HG03571 (cell line): ENCODE data around the gene PARD3B.

Source experiments
- ATAC-seq: cut with Tn5 transposase; IDR thresholded peaks from one replicate; pipeline ENCODE4 v1.9.1; 2021; ENCODE audit not compliant: unreplicated experiment

The PARD3B gene

DNA sequence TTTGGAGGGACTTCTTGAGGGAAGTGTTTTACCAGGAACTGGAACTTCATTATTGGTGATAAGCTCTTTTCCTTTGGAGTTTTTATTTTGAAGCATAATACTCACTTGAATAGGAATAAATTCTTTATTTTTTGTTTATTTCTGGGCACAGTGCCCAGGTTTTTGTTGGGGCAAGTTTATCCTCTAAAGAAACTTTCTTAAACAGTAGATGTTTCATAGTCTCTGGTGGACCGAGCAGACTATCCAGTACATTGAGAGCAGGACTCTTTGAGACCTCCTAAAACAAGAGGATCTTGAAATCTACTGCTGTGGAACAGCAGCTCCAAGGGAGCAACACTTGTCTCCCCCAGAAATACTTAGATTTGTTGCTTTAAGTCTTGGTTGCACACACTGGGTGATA is 109.4 kb downstream of the PARD3B start:
- no peak for ATAC-seq

DNA sequence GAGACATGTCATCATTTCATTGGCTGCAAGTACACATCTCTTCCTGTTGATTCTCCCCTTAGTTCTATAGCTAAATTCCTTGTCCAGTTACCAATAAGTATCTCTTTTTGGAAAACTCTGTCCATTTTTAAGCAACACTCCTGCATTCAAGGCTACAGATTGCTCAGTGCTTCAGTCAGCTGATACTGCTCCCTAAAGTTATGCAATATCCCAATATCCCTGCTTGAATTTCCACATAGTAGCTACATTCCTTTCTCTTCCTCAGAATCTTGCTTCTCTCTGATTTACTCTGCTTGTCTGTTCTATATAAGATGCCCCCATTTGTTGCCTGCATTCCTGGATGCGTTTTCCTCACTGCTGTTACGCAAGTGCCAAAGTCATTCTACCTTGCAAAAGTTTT is 109.8 kb downstream of the PARD3B start:
- no peak for ATAC-seq

DNA sequence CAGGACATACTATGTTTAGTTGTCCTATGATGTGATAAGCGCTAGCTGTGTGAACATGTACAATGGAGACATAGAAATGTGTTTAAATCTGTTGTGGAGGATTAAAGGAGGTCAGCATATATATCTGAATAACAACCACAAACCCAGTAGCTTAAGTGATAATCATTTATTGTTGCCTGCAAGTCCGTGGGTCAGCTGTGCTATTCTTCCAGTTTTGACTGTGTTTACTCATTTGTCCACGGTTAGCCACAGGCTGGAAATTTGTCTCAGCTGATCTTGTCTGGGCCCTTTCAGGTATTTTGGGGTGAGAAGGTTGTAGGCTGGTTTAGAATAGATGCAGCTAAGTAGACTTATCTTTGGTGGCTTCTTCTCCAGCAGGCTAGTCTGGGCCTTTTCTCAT is 110.4 kb downstream of the PARD3B start:
- no peak for ATAC-seq

DNA sequence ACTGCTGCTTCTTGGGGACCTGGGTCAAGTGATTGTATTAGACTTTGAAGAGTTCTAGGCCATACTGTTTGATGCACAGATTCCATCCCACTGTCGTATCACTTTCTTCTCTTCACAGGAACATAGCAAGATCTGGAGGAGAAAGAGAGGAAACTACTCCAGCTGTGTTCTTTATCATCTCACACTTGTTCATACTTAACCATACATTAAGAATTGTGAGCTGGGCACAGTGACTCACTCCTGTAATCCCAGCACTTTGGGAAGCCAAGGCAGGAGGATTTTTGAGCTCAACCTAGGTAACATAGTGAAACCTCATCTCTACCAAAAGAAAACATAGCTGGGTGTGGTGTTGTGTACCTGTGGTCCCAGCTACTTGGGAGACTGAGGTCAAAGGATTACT is 111.7 kb downstream of the PARD3B start:
- no peak for ATAC-seq

DNA sequence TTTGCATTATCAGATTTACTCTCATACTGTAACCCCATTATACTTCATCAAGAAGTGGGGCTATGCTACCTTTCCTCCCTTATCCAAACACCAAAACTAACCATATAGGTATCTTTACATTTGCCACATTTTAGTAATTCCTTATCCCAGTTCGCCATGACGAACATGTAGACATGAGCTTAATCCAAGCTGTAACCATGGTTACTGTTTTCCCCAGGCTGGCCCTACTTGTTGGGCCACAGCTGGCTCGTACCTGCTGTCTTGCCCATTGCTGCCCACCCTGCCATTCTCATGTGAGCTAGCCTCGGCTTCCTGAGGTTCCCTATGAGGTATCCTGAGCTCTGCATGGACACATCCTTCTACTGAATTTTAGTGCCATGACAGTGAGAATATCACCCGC is 117.7 kb downstream of the PARD3B start:
- no peak for ATAC-seq

DNA sequence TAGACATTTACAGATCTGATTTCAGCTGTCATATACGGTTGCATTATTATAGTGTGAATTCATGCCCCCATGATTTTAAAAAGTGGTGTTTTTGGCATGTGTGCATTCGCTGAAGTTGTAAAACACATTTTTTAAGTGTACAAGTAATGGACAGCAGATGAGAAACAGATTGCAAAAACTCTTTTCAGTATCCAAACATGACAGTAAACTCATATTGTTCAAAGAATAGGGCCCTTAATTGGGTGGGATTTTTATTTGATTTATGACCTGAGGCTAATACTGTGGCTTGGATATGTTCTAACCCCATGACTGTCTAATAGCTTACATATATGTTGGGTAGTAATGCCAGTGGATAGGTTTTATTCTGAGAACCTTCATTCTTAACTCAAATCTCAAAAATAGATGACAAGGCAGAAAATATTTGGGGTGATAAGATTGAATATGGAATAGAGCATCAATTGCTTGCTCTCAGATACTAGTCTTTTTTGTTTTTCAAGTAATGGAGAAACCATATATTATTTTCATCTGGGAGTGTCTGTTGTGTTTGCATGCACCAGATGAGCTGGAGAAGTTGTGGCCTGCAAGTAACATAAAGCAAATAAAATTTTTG is 118.6 kb downstream of the PARD3B start:
- ATAC-seq = no peak

DNA sequence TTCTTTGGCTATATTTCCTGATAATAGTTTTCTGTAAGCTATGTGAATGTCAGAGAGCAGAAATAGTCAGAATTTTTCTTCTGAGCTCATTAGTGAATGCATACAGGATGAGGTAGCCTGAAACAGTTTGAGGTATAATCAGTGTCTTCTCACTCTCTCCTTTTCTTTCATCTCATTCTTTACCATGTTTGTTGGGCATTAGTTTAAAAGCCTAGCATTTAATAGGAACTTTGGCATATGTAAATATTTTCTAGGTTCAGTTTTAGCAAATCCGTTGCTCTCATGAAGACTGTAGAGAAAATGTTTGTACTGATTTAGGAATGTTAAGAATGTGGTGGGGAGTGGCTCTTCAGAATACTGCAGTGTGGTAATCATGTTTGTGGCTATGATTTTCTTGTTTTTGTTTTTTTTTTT is 119.4 kb downstream of the PARD3B start:
- no peak for ATAC-seq

DNA sequence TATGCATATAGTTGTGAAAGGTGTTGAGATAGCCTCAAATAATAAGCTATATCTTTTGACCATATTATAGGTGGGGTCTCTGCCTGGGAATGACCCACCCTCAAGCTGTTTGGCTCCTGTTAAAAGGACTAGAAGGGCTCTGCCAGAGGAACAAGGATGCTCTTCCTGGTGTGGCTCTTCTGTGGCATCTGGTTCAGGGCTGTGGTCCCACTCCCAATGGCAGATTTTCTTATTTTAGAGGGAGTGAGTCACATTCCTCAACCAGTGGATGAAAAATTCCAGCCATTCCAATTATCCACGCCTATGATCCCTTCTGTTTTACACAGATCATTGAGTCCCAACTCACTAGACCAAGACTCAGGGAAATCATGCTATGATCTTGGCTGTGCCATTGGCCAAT is 119.9 kb downstream of the PARD3B start:
- ATAC-seq = no peak

DNA sequence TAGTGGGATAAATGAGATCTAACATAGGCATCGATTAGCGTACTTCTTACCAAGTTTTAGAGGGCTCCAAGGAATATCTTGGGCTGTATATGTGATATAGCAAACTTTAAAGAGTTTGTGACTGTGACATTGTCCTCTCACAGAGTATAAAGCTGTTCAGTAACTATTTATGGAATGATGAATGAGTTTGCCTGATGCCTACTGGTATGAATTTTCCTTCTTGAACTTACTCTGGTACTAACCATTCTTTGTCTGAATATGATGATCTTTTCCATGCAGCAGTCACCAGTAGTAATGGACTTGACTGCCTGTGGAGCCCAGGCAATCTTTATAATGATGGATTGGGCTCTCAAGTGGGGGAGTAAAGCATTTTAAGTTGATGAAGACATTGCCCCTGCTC is 120.5 kb downstream of the PARD3B start:
- no peak for ATAC-seq

DNA sequence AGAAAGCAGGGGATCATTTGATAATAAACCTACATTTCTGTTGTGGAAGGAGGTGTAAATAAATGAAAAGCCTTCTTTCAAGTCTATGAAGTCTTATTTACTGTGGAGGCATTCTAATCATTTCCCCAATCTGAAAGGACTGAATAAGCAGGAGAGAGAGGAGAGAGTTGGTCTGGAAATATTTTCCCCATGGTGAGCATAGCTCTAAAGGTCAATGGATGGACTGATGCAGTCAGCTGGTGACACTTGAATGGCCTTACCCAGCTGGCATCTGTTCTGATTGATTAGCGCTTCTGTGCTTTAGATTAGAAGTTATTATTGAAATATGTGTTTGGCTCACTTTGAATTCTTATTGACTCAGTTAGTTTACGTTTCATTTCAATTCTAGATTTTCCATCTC is 122.7 kb downstream of the PARD3B start:
- ATAC-seq = no peak

DNA sequence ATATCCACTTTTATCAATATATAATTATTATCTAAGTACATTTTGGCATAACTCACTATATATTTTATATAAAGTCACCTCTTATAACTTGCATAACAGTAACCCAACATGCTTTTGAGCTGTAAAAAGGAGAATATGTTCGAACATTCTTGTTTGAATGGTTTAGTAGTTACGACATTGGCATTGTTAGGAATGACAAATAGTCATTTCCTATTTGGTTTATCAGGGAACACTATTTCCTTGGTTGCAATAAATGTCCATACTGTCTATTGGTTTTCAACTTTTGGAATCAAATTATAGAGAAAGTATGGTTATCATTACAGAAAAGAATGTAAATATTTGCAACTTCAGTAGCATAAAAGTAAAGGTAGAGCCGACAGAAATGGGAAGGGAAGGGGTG is 124.1 kb downstream of the PARD3B start:
- ATAC-seq = no peak

DNA sequence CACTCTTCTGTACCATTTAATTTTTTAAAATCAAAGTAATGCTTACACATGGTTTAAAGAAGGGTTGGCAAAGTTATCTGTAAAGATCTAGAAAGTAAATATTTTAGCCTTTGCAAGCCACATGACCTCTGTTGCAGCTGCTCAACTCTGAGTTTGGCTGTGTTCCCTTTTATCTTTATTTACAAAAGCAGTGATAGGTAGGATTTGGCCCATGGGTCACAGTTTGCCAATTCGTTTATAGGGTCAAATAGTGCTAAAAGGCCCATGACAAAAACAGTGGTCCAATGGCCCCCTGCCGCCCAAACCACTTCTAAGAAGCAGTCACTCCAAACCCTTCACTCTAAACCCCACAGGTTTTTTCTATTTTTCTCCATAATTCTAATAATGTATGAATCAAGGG is 124.8 kb downstream of the PARD3B start:
- no peak for ATAC-seq

DNA sequence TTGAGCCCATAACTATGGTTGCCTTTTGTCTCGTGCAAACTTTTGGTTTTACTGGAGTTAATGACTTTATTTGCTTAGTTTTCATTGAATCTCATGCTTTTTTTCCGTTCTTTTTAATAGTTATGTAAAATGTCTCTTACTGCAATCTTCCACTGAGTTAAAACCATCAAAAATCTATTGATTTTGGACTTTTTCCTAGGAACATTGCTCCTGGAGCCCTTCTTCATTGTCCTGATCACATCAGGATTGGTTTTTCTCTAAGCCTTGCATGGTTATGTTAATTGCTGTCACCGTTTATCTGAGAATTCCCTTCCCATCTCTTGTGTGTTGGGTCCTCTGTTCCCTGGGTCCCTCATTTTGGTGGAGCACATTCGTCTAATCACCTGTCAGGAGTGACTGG is 125.5 kb downstream of the PARD3B start:
- no peak for ATAC-seq

DNA sequence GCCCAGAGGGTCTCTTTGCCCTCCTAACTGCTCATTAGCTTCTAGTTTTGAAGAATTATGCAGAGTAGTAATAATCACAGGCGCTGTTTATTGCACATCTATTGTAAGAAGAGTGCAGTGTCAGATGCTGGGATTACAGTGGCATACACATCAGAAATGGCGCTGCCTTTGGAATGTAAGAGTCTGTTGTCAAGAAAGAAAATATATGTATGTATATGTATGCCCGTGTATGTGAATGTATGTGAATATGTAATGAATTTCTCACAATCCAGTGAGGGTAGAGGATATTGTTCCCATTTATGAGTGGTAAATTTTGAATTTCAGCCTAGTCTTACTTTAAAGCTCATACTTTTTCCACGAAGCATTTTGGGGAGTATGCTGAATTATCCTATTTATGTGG is 127.5 kb downstream of the PARD3B start:
- no peak for ATAC-seq

DNA sequence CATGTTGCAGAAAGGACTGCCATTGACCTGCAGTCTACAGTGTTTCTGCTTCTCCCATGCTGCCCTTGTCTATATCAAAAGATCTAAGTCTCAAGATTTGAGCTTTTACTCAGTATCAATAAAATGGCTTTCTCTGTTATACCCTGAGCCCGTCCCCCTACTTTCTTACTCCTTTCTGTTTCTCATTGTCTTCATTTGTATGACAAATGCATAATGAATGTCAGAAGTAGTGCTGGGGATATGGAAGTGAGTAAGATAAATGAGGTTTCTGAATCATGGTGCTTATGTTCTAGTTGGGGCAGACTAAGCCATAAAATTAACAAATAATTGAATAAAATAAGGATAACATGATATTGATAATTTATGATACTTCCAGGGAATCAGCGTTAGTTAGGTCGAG is 128.6 kb downstream of the PARD3B start:
- no peak for ATAC-seq

DNA sequence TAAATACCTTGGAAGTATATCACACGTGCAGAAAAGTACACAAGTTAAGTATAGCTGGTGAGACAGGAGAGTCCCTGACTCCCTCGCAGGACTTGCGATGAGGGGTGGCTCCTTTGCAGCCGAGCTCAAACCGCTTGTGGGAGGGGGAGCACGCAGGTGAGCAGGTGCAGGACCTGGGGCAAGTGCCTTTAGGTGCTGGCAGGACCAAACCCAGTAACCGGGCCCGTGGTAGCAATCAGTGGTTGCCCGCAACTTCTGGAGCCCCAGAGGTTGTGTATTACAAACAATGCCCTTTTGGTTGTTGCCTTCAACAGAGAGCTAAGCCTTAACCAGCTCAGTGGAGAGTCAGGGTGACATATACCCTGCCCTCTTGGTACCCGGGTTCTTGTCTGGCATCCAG is 132.8 kb downstream of the PARD3B start:
- no peak for ATAC-seq

DNA sequence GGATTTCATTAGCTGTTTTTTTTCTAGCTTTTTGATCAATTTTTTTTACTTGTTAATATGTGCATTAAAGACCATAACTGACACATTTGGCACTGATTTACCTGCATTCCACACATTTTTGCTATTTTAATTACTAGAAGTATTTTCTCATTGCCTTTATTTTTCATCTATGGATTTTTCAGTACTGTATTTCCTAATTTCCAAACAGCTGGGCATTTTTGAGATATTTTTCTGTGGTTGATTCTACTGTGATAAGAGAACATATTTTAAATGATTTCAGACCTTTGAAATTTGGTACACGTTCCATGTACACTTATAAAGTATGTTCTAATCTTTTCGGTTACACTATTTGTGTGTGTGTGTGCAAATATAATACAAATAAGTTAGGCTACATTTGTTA is 135.3 kb downstream of the PARD3B start:
- ATAC-seq = no peak

DNA sequence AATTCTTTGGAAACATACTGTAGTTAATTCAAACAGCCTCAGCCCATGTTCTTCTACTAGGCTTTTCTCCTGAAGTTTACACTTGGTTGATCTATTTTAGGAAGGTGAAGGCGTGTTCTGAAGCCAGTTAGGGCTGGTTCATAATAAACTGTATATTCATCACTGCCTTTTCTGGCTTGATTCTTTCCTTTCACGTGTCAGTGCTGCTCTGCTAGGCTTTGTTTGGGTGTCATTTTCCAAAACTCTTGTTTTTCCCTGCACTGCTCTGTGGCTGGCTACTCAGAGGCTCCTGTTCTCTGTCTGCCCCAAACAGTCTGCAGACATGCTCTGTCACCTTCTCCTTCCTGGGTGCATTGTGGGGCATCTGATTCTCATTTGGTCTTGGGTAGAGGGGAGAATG is 136.1 kb downstream of the PARD3B start:
- ATAC-seq = no peak

DNA sequence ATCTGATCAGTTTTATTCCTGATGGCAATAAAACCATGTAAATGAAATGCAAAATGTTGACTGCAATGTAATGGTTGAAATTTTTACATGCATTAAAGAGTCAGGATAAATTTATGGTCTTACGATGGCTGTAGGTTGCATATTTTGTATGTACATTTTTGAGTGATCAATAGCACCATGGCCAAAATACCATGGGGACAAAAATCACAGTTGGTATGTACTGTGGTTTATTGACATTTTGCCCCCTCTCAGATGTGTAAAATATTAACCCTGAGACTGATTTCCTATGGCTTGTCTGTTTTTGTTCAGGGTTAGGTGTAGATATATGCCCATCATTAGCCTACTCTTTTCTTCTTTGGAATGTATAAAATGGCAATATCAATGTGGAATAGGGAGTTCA is 138.1 kb downstream of the PARD3B start:
- ATAC-seq = no peak

DNA sequence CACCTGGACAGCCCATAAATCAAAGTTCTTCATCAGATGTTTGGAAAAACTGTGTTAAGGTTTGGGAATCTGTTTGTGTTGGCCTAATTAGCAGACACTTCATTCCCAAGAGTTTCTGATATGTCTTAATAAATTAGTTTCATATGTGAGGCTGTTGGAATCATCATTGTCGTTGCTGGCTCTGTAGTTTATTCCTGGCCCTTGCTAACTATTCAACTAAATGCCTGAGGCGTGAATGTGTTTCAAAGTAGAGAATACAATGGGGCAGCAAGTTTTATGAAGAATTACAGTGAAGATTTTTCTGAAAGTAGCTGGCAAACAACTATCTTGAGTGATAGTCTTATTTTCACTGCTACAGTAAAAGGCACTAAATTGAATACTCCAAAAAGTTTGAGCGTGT is 141.1 kb downstream of the PARD3B start:
- no peak for ATAC-seq

DNA sequence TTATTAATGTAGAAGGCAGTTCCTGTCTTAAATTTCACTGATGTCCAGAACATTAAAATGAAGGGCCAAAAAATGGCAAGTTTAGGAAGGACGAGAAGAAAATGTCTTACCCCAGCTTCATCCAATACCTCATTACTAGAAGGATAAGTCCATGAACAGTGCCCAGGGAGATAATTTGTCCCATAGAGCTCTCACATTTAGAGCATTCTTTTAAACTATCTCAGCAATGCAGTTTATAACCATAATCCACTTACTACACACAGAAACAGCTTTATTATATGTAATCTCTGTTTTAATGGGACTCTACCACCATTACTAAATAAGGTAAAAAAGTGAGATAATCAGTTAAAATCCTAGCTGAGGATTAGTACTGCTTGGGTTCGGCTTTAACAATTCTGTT is 142.5 kb downstream of the PARD3B start:
- no peak for ATAC-seq

DNA sequence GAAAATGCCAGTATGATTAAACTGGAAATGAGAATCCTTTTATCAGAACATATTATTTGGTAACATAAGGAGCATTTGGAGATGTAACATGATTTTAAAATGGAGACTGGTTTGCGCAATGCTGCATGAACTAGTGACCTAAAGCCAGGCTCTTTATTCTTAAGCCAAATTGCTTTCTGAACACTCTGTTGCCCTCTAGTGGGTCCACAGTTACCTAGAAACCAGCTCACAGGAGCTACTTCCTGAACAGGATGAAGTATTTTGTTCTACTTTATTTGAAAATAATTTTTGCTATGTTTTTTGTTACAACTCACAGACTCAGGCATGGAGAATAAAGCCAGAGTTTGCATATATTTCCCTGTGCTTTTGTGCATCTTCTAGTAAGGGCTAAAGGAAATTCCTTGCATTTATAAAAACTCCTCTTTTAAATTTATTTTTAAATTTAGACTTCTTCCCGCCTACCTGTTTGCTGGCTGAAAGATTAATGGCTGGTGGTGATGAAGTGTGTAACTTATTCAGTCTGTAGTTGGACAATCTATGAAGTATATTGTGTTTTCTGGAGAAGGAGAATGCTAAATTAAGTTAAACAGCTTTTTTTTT is 146.7 kb downstream of the PARD3B start:
- ATAC-seq = no peak

DNA sequence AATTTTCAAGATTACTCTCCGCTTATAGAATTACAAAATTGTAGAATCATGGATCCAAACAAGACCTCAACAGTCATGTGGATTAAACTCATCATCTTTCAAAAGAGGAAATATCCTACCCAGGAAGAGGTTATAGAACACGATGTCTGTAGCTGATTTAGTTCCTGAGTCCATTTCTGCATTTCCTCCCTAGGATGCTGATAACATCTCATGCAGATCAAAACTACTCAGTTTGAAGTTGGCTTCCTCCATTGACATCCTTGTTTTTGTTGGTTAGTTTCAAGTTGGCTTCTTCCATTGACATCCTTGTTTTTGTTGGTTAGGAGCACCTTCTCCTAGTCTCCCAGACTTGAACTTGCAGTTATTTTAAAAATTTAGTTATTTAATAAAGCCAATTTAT is 147.5 kb downstream of the PARD3B start:
- no peak for ATAC-seq
